A673 (cell line): ENCODE data around the gene TIRAP. TPM values are rescaled to one million over a fixed set of nuclear protein-coding genes. Genes with fewer than 3 reads are reported as not detected.

Source experiments
- BruUV-seq: library from RNA; stranded (reverse); fragments of 400-500 nt; replicated peaks from 2 replicates; lab custom pipeline; 2021; lab: Mats Ljungman, UMichigan
- CTCF ChIA-PET: fragments of 300-600 bp; sonication (Branson Sonifier 250); formaldehyde crosslinking; loops from one replicate; lab custom pipeline; 2022; ENCODE audit warnings: antibody characterized with exemption; lab: Charles Lee
- POLR2A ChIA-PET: fragments of 300-600 bp; sonication (Branson Sonifier 250); formaldehyde crosslinking; loops from one replicate; lab custom pipeline; 2022; ENCODE audit warnings: antibody characterized with exemption; ENCODE audit not compliant: low non-redundant PET; lab: Charles Lee
- DNase-seq: peaks from one replicate; pipeline ENCODE4 v3.0.0-alpha.2; 2015; ENCODE audit warnings: low spot score
- H3K27ac ChIP-seq: fragments of 200-600 bp; sonication (generic); 2 replicates; pipeline ENCODE4 v1.5.1; 2016; ENCODE audit warnings: mixed run types, low read depth, mild to moderate bottlenecking, mixed read lengths, antibody characterized with exemption, low read length; ENCODE audit not compliant: poor library complexity, severe bottlenecking
- H3K27me3 ChIP-seq: fragments of 200-600 bp; sonication (generic); replicated peaks from 2 replicates; pipeline ENCODE4 v1.6.1; 2017; ENCODE audit warnings: mixed run types, low read depth, mild to moderate bottlenecking, mixed read lengths, antibody characterized with exemption, low read length; ENCODE audit not compliant: insufficient read depth, poor library complexity
- H3K36me3 ChIP-seq: fragments of 200-600 bp; sonication (generic); 2 replicates; pipeline ENCODE4 v1.6.1; 2016; ENCODE audit warnings: mixed run types, mild to moderate bottlenecking, mixed read lengths, antibody characterized with exemption, low read length; ENCODE audit not compliant: insufficient read depth, poor library complexity, severe bottlenecking
- H3K4me1 ChIP-seq: fragments of 200-600 bp; sonication (generic); 2 replicates; pipeline ENCODE4 v1.6.1; 2017; ENCODE audit warnings: mixed run types, mild to moderate bottlenecking, mixed read lengths, antibody characterized with exemption, low read length; ENCODE audit not compliant: insufficient read depth, poor library complexity, severe bottlenecking
- H3K4me3 ChIP-seq: fragments of 200-600 bp; sonication (generic); 2 replicates; pipeline ENCODE4 v1.5.1; 2016; ENCODE audit warnings: low read depth, mixed run types, mild to moderate bottlenecking, mixed read lengths, low read length; ENCODE audit not compliant: poor library complexity, severe bottlenecking
- H3K9me3 ChIP-seq: fragments of 200-600 bp; sonication (generic); 2 replicates; pipeline ENCODE4 v1.6.1; 2016; ENCODE audit warnings: mixed run types, low read depth, mild to moderate bottlenecking, mixed read lengths, antibody characterized with exemption, low read length; ENCODE audit not compliant: poor library complexity, severe bottlenecking
- EZH2 ChIP-seq: fragments of 200-600 bp; sonication (generic); IDR thresholded peaks from 2 replicates; pipeline ENCODE4 v1.6.1; 2017; ENCODE audit warnings: borderline replicate concordance, low read depth, mild to moderate bottlenecking, mixed read lengths, antibody characterized with exemption, low read length; ENCODE audit not compliant: poor library complexity, severe bottlenecking
- intact Hi-C: fragments of 100-400 bp; cut with micrococcal nuclease; formaldehyde crosslinking; loops from one replicate; pipeline ENCODE4 v1.10.0; 2022; ENCODE audit not compliant: unreplicated experiment
- total RNA-seq: library from RNA; stranded (reverse); gene quantifications from 2 replicates; pipeline ENCODE4 v1.2.3, GENCODE V29; 2021
- TF ChIP-seq, protein P1 (sequence below): fragments of 300-800, 200-600 bp; sonication (generic); conservative IDR thresholded peaks from 2 replicates; pipeline ENCODE4 v1.5.1; 2017; ENCODE audit warnings: low read depth, mild to moderate bottlenecking, antibody characterized with exemption, low read length, moderate library complexity, mixed read lengths

The TIRAP gene
- total RNA-seq, 1 experiment from 2014 or later = 11.3 TPM

DNA sequence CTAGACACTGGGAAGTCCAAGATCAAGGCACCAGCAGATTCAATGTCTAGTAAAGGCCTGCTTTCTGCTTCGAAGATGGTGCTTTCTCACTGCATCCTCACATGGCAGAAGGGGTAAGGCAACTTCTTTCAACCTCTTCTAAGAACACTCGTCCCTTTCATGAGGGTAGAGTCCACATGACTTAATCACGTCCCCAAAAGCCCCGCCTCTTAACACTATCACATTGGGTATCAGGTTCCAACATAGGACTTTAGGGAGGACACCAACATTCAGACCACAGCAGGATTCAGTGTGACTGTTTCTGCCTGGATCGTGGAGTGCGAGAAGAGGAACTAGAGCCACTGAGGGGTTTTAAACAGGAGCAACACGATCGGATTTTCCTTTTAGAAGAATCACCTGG, 3.7 kb upstream of the TIRAP start:
- no TSS peak for BruUV-seq
- no peaks in the 10 kb centered on the region for H3K9me3 ChIP-seq
- peaks cover 8% of the 10 kb centered on the region for H3K4me1 ChIP-seq
- no peak for DNase-seq
- no peaks in the 10 kb centered on the region for H3K27me3 ChIP-seq
- POLR2A ChIA-PET = no interaction called here
- no peak overlapping the region for H3K27ac ChIP-seq
- intact Hi-C loops = no loop called here
- CTCF ChIA-PET = no interaction called here
- H3K36me3 ChIP-seq = peaks cover 9% of the 10 kb centered on the region
- H3K4me3 ChIP-seq = no peak overlapping the region
- no peak for TF ChIP-seq EZH2
- TF ChIP-seq, protein P1, sequence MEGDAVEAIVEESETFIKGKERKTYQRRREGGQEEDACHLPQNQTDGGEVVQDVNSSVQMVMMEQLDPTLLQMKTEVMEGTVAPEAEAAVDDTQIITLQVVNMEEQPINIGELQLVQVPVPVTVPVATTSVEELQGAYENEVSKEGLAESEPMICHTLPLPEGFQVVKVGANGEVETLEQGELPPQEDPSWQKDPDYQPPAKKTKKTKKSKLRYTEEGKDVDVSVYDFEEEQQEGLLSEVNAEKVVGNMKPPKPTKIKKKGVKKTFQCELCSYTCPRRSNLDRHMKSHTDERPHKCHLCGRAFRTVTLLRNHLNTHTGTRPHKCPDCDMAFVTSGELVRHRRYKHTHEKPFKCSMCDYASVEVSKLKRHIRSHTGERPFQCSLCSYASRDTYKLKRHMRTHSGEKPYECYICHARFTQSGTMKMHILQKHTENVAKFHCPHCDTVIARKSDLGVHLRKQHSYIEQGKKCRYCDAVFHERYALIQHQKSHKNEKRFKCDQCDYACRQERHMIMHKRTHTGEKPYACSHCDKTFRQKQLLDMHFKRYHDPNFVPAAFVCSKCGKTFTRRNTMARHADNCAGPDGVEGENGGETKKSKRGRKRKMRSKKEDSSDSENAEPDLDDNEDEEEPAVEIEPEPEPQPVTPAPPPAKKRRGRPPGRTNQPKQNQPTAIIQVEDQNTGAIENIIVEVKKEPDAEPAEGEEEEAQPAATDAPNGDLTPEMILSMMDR = no peak

DNA sequence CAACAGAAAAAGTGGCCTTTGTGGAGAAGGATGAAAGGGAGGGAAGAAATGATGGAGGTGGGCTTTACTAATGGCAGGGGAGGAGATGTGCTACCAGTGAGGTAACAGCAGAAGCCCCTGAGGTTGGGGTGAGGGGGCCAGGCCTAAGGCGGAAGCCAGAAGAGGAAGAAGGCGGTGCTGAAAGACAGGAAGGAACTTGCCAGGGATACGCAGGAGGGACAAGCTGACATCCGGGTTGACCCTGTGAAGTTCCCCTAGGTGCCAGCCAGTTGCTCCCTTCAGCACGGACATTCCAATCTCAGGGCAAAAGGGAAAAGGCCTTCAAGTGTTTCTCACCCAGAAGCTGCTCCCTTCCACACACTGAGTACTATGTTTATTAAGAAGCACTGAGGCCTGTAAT, 2.3 kb upstream of the TIRAP start:
- ChIA-PET POLR2A (no interaction called here), CTCF (no interaction called here)
- no peak overlapping the region for H3K4me3 ChIP-seq
- no peak for TF ChIP-seq EZH2
- TF ChIP-seq, protein P1 = no peak
- no peak overlapping the region for H3K27ac ChIP-seq
- no TSS peak for BruUV-seq
- H3K9me3 ChIP-seq = no peaks in the 10 kb centered on the region
- DNase-seq = no peak
- no peaks in the 10 kb centered on the region for H3K27me3 ChIP-seq
- H3K4me1 ChIP-seq = peaks cover 8% of the 10 kb centered on the region
- H3K36me3 ChIP-seq = peaks cover 9% of the 10 kb centered on the region
- intact Hi-C loops = no loop called here

DNA sequence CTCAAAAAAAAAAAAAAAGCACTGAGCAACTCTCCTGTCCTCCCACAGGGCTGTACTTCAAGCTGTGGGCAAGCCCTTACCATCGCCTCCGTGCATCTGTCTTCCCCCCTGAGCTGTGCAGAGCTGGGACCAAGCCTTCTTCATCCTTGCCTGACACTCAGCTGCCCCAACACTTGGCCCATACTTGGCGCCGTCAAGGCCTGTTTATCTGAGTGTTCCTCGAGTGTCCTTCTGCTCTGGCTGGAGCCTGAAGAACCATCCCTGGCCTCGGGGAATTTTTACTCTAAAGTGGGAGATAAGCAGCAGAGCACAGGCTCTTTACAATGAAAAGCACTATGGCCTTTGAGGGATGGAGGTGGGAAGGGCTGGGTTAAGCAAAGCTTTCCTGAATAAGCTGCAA, 1.6 kb upstream of the TIRAP start:
- TF ChIP-seq, protein P1 = no peak
- TF ChIP-seq EZH2 = no peak
- CTCF ChIA-PET = no interaction called here
- H3K9me3 ChIP-seq = no peaks in the 10 kb centered on the region
- no peaks in the 10 kb centered on the region for H3K27me3 ChIP-seq
- no peak overlapping the region for H3K27ac ChIP-seq
- intact Hi-C loops = no loop called here
- POLR2A ChIA-PET = no interaction called here
- H3K36me3 ChIP-seq = peaks cover 6% of the 10 kb centered on the region
- no peak overlapping the region for H3K4me3 ChIP-seq
- peaks cover 8% of the 10 kb centered on the region for H3K4me1 ChIP-seq
- BruUV-seq = no TSS peak
- no peak for DNase-seq
